H1 (cell line): Measurements from ENCODE around the gene SNORC. TPM values are rescaled to one million over a fixed set of nuclear protein-coding genes. Genes with fewer than 3 reads are reported as not detected.
A peak's percentile ranks its signal among the peaks of the same experiment; 100 is the strongest.

Source experiments
- BACH1 ChIP-seq: IDR thresholded peaks from 2 replicates; pipeline ENCODE4 v1.6.1; 2012; ENCODE audit warnings: low read length, improper control_type of control experiment
- CBX8 ChIP-seq: fragments of 300-800, 300-1000 bp; sonication (generic); IDR thresholded peaks from 2 replicates; pipeline ENCODE4 v1.7.1; 2016; ENCODE audit warnings: low read depth, low read length, borderline replicate concordance
- E2F6 ChIP-seq: IDR thresholded peaks from 2 replicates; pipeline ENCODE4 v1.6.1; 2012; ENCODE audit warnings: inconsistent platforms
- EZH2 ChIP-seq: fragments of 200-600 bp; sonication (generic); IDR thresholded peaks from 2 replicates; pipeline ENCODE4 v1.7.1; 2012; ENCODE audit warnings: low read depth, mild to moderate bottlenecking, moderate library complexity, low read length, inconsistent platforms; ENCODE audit not compliant: severe bottlenecking
- JUN ChIP-seq: IDR thresholded peaks from 2 replicates; pipeline ENCODE4 v1.6.1; 2011; ENCODE audit warnings: low read depth, mild to moderate bottlenecking, improper control_type of control experiment, low read length
- KDM4A ChIP-seq: IDR thresholded peaks from one replicate; pipeline ENCODE4 v1.7.1; 2012; ENCODE audit warnings: low read depth, mild to moderate bottlenecking, moderate library complexity, low read length, inconsistent platforms; ENCODE audit not compliant: severe bottlenecking
- NRF1 ChIP-seq: IDR thresholded peaks from 2 replicates; pipeline ENCODE4 v1.6.1; 2011; ENCODE audit warnings: mild to moderate bottlenecking, low read depth, low read length, improper control_type of control experiment
- PHF8 ChIP-seq: fragments of 200-600 bp; sonication (generic); conservative IDR thresholded peaks from 2 replicates; pipeline ENCODE4 v1.7.1; 2012; ENCODE audit warnings: low read depth, mild to moderate bottlenecking, inconsistent platforms, low read length, moderate library complexity
- POLR2A ChIP-seq, 2 experiments: IDR thresholded peaks; 1 replicate in 1 of 2; 2 replicates in 1 of 2; pipeline ENCODE4 v1.6.1; 2011; ENCODE audit warnings: low read depth in 2 of 2, low read length in 2 of 2, mild to moderate bottlenecking in 2 of 2; ENCODE audit errors: control extremely low read depth in 1 of 2
- POLR2AphosphoS5 ChIP-seq: IDR thresholded peaks from 2 replicates; pipeline ENCODE4 v1.6.1; 2011; ENCODE audit warnings: low read depth, low read length
- SAP30 ChIP-seq: fragments of 300-600 bp; sonication (generic); IDR thresholded peaks from 2 replicates; pipeline ENCODE4 v1.7.1; 2012; ENCODE audit warnings: low read length, moderate library complexity, mild to moderate bottlenecking, inconsistent platforms; ENCODE audit not compliant: insufficient read depth, insufficient replicate concordance
- SIRT6 ChIP-seq: IDR thresholded peaks from one replicate; pipeline ENCODE4 v1.7.1; 2012; ENCODE audit warnings: low read length, inconsistent platforms
- TEAD4 ChIP-seq: IDR thresholded peaks from 2 replicates; pipeline ENCODE4 v1.6.1; 2012; ENCODE audit warnings: low read depth, low read length, inconsistent platforms, mixed read lengths
- USF2 ChIP-seq: IDR thresholded peaks from 2 replicates; pipeline ENCODE4 v1.6.1; 2011; ENCODE audit warnings: low read length, improper control_type of control experiment
- YY1 ChIP-seq: IDR thresholded peaks from 2 replicates; pipeline ENCODE4 v1.6.1; 2011; ENCODE audit warnings: low read depth, mild to moderate bottlenecking, low read length
- polyA plus RNA-seq, 7 experiments: library from polyadenylated mRNA; depleted of rRNA in 3 of 7; stranded (reverse) in 5 of 7; unstranded in 2 of 7; fragments of >200 nt in 5 of 7; fragments of 200-250 nt in 2 of 7; gene quantifications; 1 replicate in 5 of 7; 2 replicates in 1 of 7; 4 replicates in 1 of 7; pipeline versions ENCODE4 v1.2.1 to v1.2.3, GENCODE V29; 2011 to 2013; ENCODE audit warnings: missing spikeins in 2 of 7, mixed read lengths in 2 of 7
- total RNA-seq: library from RNA; stranded (reverse); fragmentation: NEBNext Ultra II Directional; extraction: Animal tissue kit (Norgen Biotek cat#: 25700); gene quantifications from 2 replicates; pipeline ENCODE4 v1.2.1, GENCODE V29; 2021
- TF ChIP-seq, protein P1 (sequence below): IDR thresholded peaks from 2 replicates; pipeline ENCODE4 v1.6.1; 2012; ENCODE audit warnings: inconsistent platforms
- TF ChIP-seq, protein P2 (sequence below): IDR thresholded peaks from 2 replicates; pipeline ENCODE4 v1.6.1; 2012; ENCODE audit warnings: low read length, inconsistent platforms
- TF ChIP-seq, protein P3 (sequence below), 3 experiments: IDR thresholded peaks; 1 replicate in 2 of 3; 2 replicates in 1 of 3; pipeline versions ENCODE4 v1.5.1 to v1.6.1; 2011; ENCODE audit warnings: low read length in 3 of 3, mild to moderate bottlenecking in 3 of 3, inconsistent platforms in 2 of 3, low read depth in 1 of 3, moderate library complexity in 1 of 3; ENCODE audit not compliant: insufficient read depth in 1 of 3; ENCODE audit errors: control extremely low read depth in 1 of 3

SNORC gene
- total and polyA plus RNA-seq, 2 of the 8 experiments (the other 6 are each of a cell fraction or from before 2014, with no cell fraction given), result 1.6 to 1.8 TPM

GRCh38 chr2:232927032-232927792 is 57.1 kb downstream of the SNORC start (continued):
- no peak for TF ChIP-seq CBX8
- no peak for TF ChIP-seq SAP30
- no peak for TF ChIP-seq JUN
- TF ChIP-seq POLR2A (IDR thresholded peaks at IDR 0.05; ENCODE audit: control extremely low read depth in 1 of 2, low read depth in 2 of 2, low read length in 2 of 2), result no peak
- TF ChIP-seq USF2, result no peak
- TF ChIP-seq, protein P1, sequence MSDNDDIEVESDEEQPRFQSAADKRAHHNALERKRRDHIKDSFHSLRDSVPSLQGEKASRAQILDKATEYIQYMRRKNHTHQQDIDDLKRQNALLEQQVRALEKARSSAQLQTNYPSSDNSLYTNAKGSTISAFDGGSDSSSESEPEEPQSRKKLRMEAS, result no peak
- no peak for TF ChIP-seq SIRT6
- TF ChIP-seq E2F6, result 0 out of 2 replicates have a peak, but pooled peaks have one; percentile 20
- TF ChIP-seq BACH1, result no peak
- TF ChIP-seq KDM4A, result peak; percentile 48
- TF ChIP-seq, protein P2, sequence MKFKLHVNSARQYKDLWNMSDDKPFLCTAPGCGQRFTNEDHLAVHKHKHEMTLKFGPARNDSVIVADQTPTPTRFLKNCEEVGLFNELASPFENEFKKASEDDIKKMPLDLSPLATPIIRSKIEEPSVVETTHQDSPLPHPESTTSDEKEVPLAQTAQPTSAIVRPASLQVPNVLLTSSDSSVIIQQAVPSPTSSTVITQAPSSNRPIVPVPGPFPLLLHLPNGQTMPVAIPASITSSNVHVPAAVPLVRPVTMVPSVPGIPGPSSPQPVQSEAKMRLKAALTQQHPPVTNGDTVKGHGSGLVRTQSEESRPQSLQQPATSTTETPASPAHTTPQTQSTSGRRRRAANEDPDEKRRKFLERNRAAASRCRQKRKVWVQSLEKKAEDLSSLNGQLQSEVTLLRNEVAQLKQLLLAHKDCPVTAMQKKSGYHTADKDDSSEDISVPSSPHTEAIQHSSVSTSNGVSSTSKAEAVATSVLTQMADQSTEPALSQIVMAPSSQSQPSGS, result no peak
- TF ChIP-seq EZH2, result peak; percentile 96
- no peak for TF ChIP-seq NRF1
- TF ChIP-seq POLR2AphosphoS5, result no peak
- TF ChIP-seq, protein P3, sequence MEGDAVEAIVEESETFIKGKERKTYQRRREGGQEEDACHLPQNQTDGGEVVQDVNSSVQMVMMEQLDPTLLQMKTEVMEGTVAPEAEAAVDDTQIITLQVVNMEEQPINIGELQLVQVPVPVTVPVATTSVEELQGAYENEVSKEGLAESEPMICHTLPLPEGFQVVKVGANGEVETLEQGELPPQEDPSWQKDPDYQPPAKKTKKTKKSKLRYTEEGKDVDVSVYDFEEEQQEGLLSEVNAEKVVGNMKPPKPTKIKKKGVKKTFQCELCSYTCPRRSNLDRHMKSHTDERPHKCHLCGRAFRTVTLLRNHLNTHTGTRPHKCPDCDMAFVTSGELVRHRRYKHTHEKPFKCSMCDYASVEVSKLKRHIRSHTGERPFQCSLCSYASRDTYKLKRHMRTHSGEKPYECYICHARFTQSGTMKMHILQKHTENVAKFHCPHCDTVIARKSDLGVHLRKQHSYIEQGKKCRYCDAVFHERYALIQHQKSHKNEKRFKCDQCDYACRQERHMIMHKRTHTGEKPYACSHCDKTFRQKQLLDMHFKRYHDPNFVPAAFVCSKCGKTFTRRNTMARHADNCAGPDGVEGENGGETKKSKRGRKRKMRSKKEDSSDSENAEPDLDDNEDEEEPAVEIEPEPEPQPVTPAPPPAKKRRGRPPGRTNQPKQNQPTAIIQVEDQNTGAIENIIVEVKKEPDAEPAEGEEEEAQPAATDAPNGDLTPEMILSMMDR (IDR thresholded peaks at IDR 0.05; ENCODE audit: control extremely low read depth in 1 of 3, insufficient read depth in 1 of 3, low read depth in 1 of 3, low read length in 3 of 3), result no peak
- no peak for TF ChIP-seq YY1
- no peak for TF ChIP-seq PHF8
- TF ChIP-seq TEAD4, result no peak
